ENCODE measurements around the gene SH3BP1.
"Not testable (repeated sequence)": the region's sequence is repeated elsewhere in the genome, so short reads cannot be mapped to it uniquely, and the experiment has no call there.

SH3BP1 gene

GRCh38 chr22:37604875-37605274 lies 34.6 kb upstream of the SH3BP1 start:
- Histone ChIP-seq H3K27ac (ENCODE audit: low read length) (no peak overlapping the region), H3K36me3 (ENCODE audit: control insufficient read depth in 2 of 2, insufficient read depth in 2 of 2, low read length in 2 of 2) (no peaks in the 10 kb centered on the region), H3K4me1 (ENCODE audit: control insufficient read depth, insufficient read depth, low read length) (peaks cover 18% of the 10 kb centered on the region), H3K4me3 (ENCODE audit: low read length in 2 of 2) (no peak overlapping the region), H3K9me3 (ENCODE audit: control insufficient read depth in 2 of 2, low read length in 2 of 2) (no peaks in the 10 kb centered on the region), H3K27me3 (ENCODE audit: control insufficient read depth in 1 of 2, insufficient read depth in 2 of 2, low read length in 2 of 2) (peaks cover 0 to 13% of the 10 kb centered on the region in 2 donors), H3K9ac (ENCODE audit: low read length in 2 of 2) (no peak overlapping the region)

GRCh38 chr22:37607010-37607934 lies 32.2 kb upstream of the SH3BP1 start:
- Histone ChIP-seq H3K36me3 (ENCODE audit: control insufficient read depth in 2 of 2, insufficient read depth in 2 of 2, low read length in 2 of 2) (no peaks in the 10 kb centered on the region), H3K9me3 (ENCODE audit: control insufficient read depth in 2 of 2, low read length in 2 of 2) (no peaks in the 10 kb centered on the region), H3K27ac (ENCODE audit: low read length) (no peak overlapping the region), H3K27me3 (ENCODE audit: control insufficient read depth in 1 of 2, insufficient read depth in 2 of 2, low read length in 2 of 2) (peaks cover 0 to 7% of the 10 kb centered on the region in 2 donors), H3K4me3 (ENCODE audit: low read length in 2 of 2) (peak overlapping the region; percentile 26 to 90), H3K9ac (ENCODE audit: low read length in 2 of 2) (no peak overlapping the region), H3K4me1 (ENCODE audit: control insufficient read depth, insufficient read depth, low read length) (peaks cover 31% of the 10 kb centered on the region)

GRCh38 chr22:37607935-37608476 lies 31.5 kb upstream of the SH3BP1 start:
- Histone ChIP-seq H3K27ac (ENCODE audit: low read length) (peak overlapping the region; percentile 96), H3K9ac (ENCODE audit: low read length in 2 of 2) (peak overlapping the region; percentile 87 to 94), H3K36me3 (ENCODE audit: control insufficient read depth in 2 of 2, insufficient read depth in 2 of 2, low read length in 2 of 2) (peaks cover 0 to 2% of the 10 kb centered on the region in 2 donors), H3K4me3 (ENCODE audit: low read length in 2 of 2) (peak overlapping the region; percentile 81 to 90), H3K4me1 (ENCODE audit: control insufficient read depth, insufficient read depth, low read length) (peaks cover 32% of the 10 kb centered on the region), H3K27me3 (ENCODE audit: control insufficient read depth in 1 of 2, insufficient read depth in 2 of 2, low read length in 2 of 2) (peaks cover 0 to 6% of the 10 kb centered on the region in 2 donors), H3K9me3 (ENCODE audit: control insufficient read depth in 2 of 2, low read length in 2 of 2) (no peaks in the 10 kb centered on the region)

- Histone ChIP-seq H3K27ac (ENCODE audit: low read length) (peak within 1 kb of the TSS; percentile 96), H3K4me3 (ENCODE audit: low read length in 2 of 2) (peak within 1 kb of the TSS; percentile 81 to 90), H3K9me3 (ENCODE audit: control insufficient read depth in 2 of 2, low read length in 2 of 2) (no peaks in the 10 kb centered on the region), H3K36me3 (ENCODE audit: control insufficient read depth in 2 of 2, insufficient read depth in 2 of 2, low read length in 2 of 2) (peaks cover 0 to 2% of the 10 kb centered on the region in 2 donors), H3K27me3 (ENCODE audit: control insufficient read depth in 1 of 2, insufficient read depth in 2 of 2, low read length in 2 of 2) (peaks cover 0 to 6% of the 10 kb centered on the region in 2 donors), H3K4me1 (ENCODE audit: control insufficient read depth, insufficient read depth, low read length) (peaks cover 35% of the 10 kb centered on the region), H3K9ac (ENCODE audit: low read length in 2 of 2) (peak within 1 kb of the TSS; percentile 87 to 94)
Measured at GRCh38 chr22:37608477-37609239, 30.8 kb upstream of the SH3BP1 start, which contains the start of gene GGA1. GGA1 (plus strand) TSS chr22:37608834; CDS start chr22:37608861, 27 bp downstream.

- H3K4me3 ChIP-seq (ENCODE audit: low read length in 2 of 2), result peak overlapping the region; percentile 77 to 90
- H3K36me3 ChIP-seq (ENCODE audit: control insufficient read depth in 2 of 2, insufficient read depth in 2 of 2, low read length in 2 of 2), result peaks cover 3 to 4% of the 10 kb centered on the region in 2 donors
- peaks cover 0 to 4% of the 10 kb centered on the region in 2 donors for H3K27me3 ChIP-seq (ENCODE audit: control insufficient read depth in 1 of 2, insufficient read depth in 2 of 2, low read length in 2 of 2)
- H3K9ac ChIP-seq (ENCODE audit: low read length in 2 of 2), result peak overlapping the region; percentile 87 to 90
- H3K9me3 ChIP-seq (ENCODE audit: control insufficient read depth in 2 of 2, low read length in 2 of 2), result no peaks in the 10 kb centered on the region
- H3K4me1 ChIP-seq (ENCODE audit: control insufficient read depth, insufficient read depth, low read length), result peaks cover 40% of the 10 kb centered on the region
- H3K27ac ChIP-seq (ENCODE audit: low read length), result peak overlapping the region; percentile 96
Measured at GRCh38 chr22:37609240-37610152, 30.0 kb upstream of the SH3BP1 start.

GRCh38 chr22:37610153-37610475 lies 29.4 kb upstream of the SH3BP1 start:
- not testable (repeated sequence) for H3K27me3 ChIP-seq (ENCODE audit: control insufficient read depth in 1 of 2, insufficient read depth in 2 of 2, low read length in 2 of 2); H3K36me3 ChIP-seq (ENCODE audit: control insufficient read depth in 2 of 2, insufficient read depth in 2 of 2, low read length in 2 of 2); H3K9me3 ChIP-seq (ENCODE audit: control insufficient read depth in 2 of 2, low read length in 2 of 2)
- Histone ChIP-seq H3K27ac (ENCODE audit: low read length) (peak overlapping the region; percentile 96), H3K4me1 (ENCODE audit: control insufficient read depth, insufficient read depth, low read length) (peaks cover 40% of the 10 kb centered on the region), H3K9ac (ENCODE audit: low read length in 2 of 2) (peak overlapping the region; percentile 87 to 90), H3K4me3 (ENCODE audit: low read length in 2 of 2) (peak overlapping the region; percentile 77 to 90)

- H3K9ac ChIP-seq (ENCODE audit: low read length in 2 of 2), result no peak overlapping the region
- no peak overlapping the region for H3K27ac ChIP-seq (ENCODE audit: low read length)
- H3K4me3 ChIP-seq (ENCODE audit: low read length in 2 of 2), result no peak overlapping the region
- peaks cover 40% of the 10 kb centered on the region for H3K4me1 ChIP-seq (ENCODE audit: control insufficient read depth, insufficient read depth, low read length)
- no peaks in the 10 kb centered on the region for H3K27me3 ChIP-seq (ENCODE audit: control insufficient read depth in 1 of 2, insufficient read depth in 2 of 2, low read length in 2 of 2)
- H3K36me3 ChIP-seq (ENCODE audit: control insufficient read depth in 2 of 2, insufficient read depth in 2 of 2, low read length in 2 of 2), result peaks cover 4 to 5% of the 10 kb centered on the region in 2 donors
- no peaks in the 10 kb centered on the region for H3K9me3 ChIP-seq (ENCODE audit: control insufficient read depth in 2 of 2, low read length in 2 of 2)
Measured at GRCh38 chr22:37610480-37611129, 28.9 kb upstream of the SH3BP1 start.

- H3K27me3 ChIP-seq (ENCODE audit: control insufficient read depth in 1 of 2, insufficient read depth in 2 of 2, low read length in 2 of 2), result no peaks in the 10 kb centered on the region
- no peak overlapping the region for H3K27ac ChIP-seq (ENCODE audit: low read length)
- no peak overlapping the region for H3K4me3 ChIP-seq (ENCODE audit: low read length in 2 of 2)
- H3K9me3 ChIP-seq (ENCODE audit: control insufficient read depth in 2 of 2, low read length in 2 of 2), result no peaks in the 10 kb centered on the region
- peaks cover 6% of the 10 kb centered on the region in 2 donors for H3K36me3 ChIP-seq (ENCODE audit: control insufficient read depth in 2 of 2, insufficient read depth in 2 of 2, low read length in 2 of 2)
- no peak overlapping the region for H3K9ac ChIP-seq (ENCODE audit: low read length in 2 of 2)
- H3K4me1 ChIP-seq (ENCODE audit: control insufficient read depth, insufficient read depth, low read length), result peaks cover 40% of the 10 kb centered on the region
Measured at GRCh38 chr22:37611207-37611606, 28.3 kb upstream of the SH3BP1 start.

GRCh38 chr22:37616201-37617083 lies 23.0 kb upstream of the SH3BP1 start:
- Histone ChIP-seq H3K9ac (ENCODE audit: low read length in 2 of 2) (no peak overlapping the region), H3K9me3 (ENCODE audit: control insufficient read depth in 2 of 2, low read length in 2 of 2) (no peaks in the 10 kb centered on the region), H3K4me1 (ENCODE audit: control insufficient read depth, insufficient read depth, low read length) (peaks cover 8% of the 10 kb centered on the region), H3K27me3 (ENCODE audit: control insufficient read depth in 1 of 2, insufficient read depth in 2 of 2, low read length in 2 of 2) (no peaks in the 10 kb centered on the region), H3K36me3 (ENCODE audit: control insufficient read depth in 2 of 2, insufficient read depth in 2 of 2, low read length in 2 of 2) (peaks cover 35 to 36% of the 10 kb centered on the region in 2 donors), H3K4me3 (ENCODE audit: low read length in 2 of 2) (no peak overlapping the region), H3K27ac (ENCODE audit: low read length) (no peak overlapping the region)
